Left ventricle myocardium inferior (tissue), 1 donor: ENCODE results near the gene PKDREJ. TPM values are rescaled to one million over a fixed set of nuclear protein-coding genes. Genes with fewer than 3 reads are reported as not detected.
A peak's percentile ranks its signal among the peaks of the same experiment; 100 is the strongest.

Experiments
- DNase-seq: peaks from one replicate; pipeline ENCODE4 v3.0.0-alpha.2; 2020
- H3K27ac ChIP-seq: fragments of 200-600 bp; replicated peaks from 2 replicates; pipeline ENCODE4 v1.8.0; 2021
- H3K27me3 ChIP-seq: fragments of 200-600 bp; 2 replicates; pipeline ENCODE4 v1.8.0; 2021; ENCODE audit warnings: low read depth
- H3K36me3 ChIP-seq: fragments of 200-600 bp; 2 replicates; pipeline ENCODE4 v1.8.0; 2021
- H3K4me1 ChIP-seq: fragments of 200-600 bp; 2 replicates; pipeline ENCODE4 v1.8.0; 2021
- H3K4me3 ChIP-seq: fragments of 200-600 bp; 2 replicates; pipeline ENCODE4 v1.8.0; 2021; ENCODE audit warnings: mild to moderate bottlenecking, moderate library complexity
- H3K9me3 ChIP-seq: fragments of 200-600 bp; replicated peaks from 2 replicates; pipeline ENCODE4 v1.8.0; 2021
- intact Hi-C: fragments of 100-400 bp; cut with micrococcal nuclease; formaldehyde crosslinking; loops from one replicate; pipeline ENCODE4 v1.11.0; 2022
- total RNA-seq: library from RNA; stranded (reverse); fragmentation: NEBNext Ultra II Directional; extraction: Animal tissue kit (Norgen Biotek cat#: 25700); gene quantifications from one replicate; pipeline ENCODE4 v1.2.1, GENCODE V29; 2021
- TF ChIP-seq, protein P1 (sequence below): fragments of 200-600 bp; IDR thresholded peaks from 2 replicates; pipeline ENCODE4 v1.8.0; 2021; ENCODE audit warnings: antibody characterized with exemption, mild to moderate bottlenecking, borderline replicate concordance
- donor health status: DM: no; HTN: yes; CAD: no; lungs with severe emphysema.

PKDREJ gene
- total RNA-seq, 1 donor from 2014 or later, result 0.08 TPM

DNA sequence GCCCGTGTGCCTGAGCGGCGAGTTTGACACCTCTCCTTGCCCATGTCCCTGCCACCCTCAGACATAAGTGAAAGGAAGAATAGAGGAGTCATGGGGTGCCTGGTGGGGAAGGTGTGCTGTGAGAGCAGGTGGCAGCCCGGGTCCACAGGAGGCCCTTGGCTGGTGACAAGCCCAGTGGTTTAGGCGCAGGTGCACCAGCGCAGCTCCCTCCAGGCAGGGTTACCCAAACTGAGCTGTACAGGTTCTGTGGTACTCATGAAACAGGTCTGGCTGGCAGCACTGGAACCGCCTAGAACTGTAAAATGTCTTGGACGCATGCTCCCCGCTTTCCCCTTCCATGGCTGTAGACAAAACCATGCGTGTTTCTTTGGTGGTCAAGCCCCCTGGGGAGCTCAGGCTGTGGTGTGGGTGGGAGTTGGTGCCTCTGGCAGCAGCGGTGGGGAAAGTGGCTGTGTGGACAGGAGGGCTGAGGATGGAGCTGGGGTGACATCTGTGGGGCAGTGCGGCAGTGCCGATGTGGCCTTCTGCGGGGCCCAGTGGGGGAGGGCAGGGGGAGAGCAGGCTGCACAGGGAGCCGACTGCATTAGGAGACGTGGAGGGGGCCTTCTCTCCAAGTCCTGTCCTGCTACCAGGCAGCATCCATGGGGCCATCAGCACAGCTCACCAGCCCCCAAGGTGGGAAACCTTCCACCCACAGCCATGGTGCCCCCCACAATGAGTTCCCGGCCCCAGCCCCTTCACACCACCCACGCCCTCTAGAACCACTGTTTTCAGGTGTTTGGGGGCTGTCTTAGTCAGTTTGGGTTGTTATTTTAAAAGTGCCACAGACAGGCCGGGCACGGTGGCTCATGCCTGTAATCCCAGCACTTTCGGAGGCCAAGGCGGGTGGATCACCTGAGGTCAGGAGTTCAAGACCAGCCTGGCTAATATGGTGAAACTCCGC is 28.0 kb upstream of the PKDREJ start:
- peaks cover 60% of the 10 kb centered on the region for H3K4me1 ChIP-seq
- H3K4me3 ChIP-seq, result no peak overlapping the region
- peak overlapping the region; percentile 86 for H3K27ac ChIP-seq
- peaks cover 8% of the 10 kb centered on the region for H3K9me3 ChIP-seq
- DNase-seq, result no peak
- intact Hi-C loops, result no loop called here
- no peaks in the 10 kb centered on the region for H3K27me3 ChIP-seq
- H3K36me3 ChIP-seq, result peaks cover 51% of the 10 kb centered on the region
- TF ChIP-seq, protein P1, sequence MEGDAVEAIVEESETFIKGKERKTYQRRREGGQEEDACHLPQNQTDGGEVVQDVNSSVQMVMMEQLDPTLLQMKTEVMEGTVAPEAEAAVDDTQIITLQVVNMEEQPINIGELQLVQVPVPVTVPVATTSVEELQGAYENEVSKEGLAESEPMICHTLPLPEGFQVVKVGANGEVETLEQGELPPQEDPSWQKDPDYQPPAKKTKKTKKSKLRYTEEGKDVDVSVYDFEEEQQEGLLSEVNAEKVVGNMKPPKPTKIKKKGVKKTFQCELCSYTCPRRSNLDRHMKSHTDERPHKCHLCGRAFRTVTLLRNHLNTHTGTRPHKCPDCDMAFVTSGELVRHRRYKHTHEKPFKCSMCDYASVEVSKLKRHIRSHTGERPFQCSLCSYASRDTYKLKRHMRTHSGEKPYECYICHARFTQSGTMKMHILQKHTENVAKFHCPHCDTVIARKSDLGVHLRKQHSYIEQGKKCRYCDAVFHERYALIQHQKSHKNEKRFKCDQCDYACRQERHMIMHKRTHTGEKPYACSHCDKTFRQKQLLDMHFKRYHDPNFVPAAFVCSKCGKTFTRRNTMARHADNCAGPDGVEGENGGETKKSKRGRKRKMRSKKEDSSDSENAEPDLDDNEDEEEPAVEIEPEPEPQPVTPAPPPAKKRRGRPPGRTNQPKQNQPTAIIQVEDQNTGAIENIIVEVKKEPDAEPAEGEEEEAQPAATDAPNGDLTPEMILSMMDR, result no peak

- peaks cover 60% of the 10 kb centered on the region for H3K36me3 ChIP-seq
- intact Hi-C loops, result no loop called here
- no peak overlapping the region for H3K4me3 ChIP-seq
- H3K27ac ChIP-seq, result peak overlapping the region; percentile 86
- TF ChIP-seq, protein P1, result no peak
- peak; percentile 64 for DNase-seq
- H3K9me3 ChIP-seq, result peaks cover 8% of the 10 kb centered on the region
- peaks cover 52% of the 10 kb centered on the region for H3K4me1 ChIP-seq
- H3K27me3 ChIP-seq, result no peaks in the 10 kb centered on the region
These were observed 27.1 kb upstream of the PKDREJ start for GRCh38 chr22:46290121-46290842.

DNA sequence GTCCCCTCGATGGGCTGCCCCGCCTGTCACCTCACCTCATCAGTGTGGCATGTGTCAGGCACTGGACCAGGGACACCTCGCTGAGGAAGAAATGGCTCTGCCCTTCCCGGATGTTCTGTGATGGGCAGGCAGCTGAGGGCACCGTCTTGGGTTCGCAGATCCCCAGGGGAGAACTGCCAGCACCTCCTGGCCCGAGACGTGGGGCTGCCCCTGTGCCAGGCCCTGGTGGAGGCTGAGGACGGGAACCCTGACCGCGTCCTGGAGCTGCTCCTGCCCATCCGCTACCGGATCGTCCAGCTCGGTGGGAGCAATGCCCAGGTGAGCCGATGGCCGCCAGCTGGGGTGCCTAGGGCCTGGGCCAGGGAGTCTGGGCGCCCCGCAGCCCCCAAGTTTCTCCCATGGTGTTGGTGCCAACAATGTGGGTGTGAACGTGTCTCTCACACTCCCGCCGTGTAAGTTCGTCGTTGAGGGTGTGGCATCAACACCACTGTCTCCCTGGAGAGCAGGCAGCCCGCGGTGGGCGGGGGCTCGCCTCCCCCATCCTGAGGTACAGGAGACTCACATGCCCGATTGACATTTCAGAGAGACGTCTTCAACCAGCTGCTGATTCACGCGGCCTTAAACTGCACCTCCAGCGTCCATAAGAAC is 26.2 kb upstream of the PKDREJ start:
- H3K9me3 ChIP-seq, result peaks cover 8% of the 10 kb centered on the region
- H3K27me3 ChIP-seq, result no peaks in the 10 kb centered on the region
- no peak overlapping the region for H3K4me3 ChIP-seq
- peaks cover 52% of the 10 kb centered on the region for H3K4me1 ChIP-seq
- peak overlapping the region; percentile 86 for H3K27ac ChIP-seq
- peaks cover 69% of the 10 kb centered on the region for H3K36me3 ChIP-seq
- DNase-seq, result no peak
- intact Hi-C loops, result no loop called here
- TF ChIP-seq, protein P1, result no peak

DNA sequence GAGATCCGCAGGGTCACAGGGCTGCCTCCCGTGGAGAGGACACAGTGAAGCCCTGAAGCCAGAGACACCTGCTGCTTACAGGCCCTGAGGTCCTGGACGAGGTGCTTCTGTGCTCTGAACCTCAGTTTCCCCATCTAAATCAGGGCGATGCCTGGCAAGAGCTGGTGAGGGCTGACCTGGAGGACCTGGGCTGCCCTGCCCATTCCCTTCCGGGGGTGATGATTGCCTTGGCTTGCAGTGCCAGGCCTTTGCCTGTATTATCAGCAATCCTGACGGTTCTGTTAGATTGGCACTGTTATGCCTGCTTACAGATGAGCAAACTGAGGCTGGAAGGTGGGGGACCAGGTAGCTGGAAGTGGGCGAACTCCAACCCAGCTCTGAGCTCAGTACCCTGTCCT is 25.7 kb upstream of the PKDREJ start:
- intact Hi-C loops, result no loop called here
- peak overlapping the region; percentile 86 for H3K27ac ChIP-seq
- TF ChIP-seq, protein P1, result no peak
- H3K4me3 ChIP-seq, result no peak overlapping the region
- peaks cover 52% of the 10 kb centered on the region for H3K4me1 ChIP-seq
- no peak for DNase-seq
- no peaks in the 10 kb centered on the region for H3K27me3 ChIP-seq
- peaks cover 73% of the 10 kb centered on the region for H3K36me3 ChIP-seq
- peaks cover 8% of the 10 kb centered on the region for H3K9me3 ChIP-seq
